ENCODE results near the gene TEAD3.

The TEAD3 gene

GRCh38 chr6:35443341-35444030 is 53.4 kb downstream of the TEAD3 start:
- TF ChIP-seq TAF1 (IDR thresholded peaks at IDR 0.05; ENCODE audit: low read depth) (no peak), CEBPB (IDR thresholded peaks at IDR 0.05) (no peak), TEAD4 (IDR thresholded peaks at IDR 0.05) (0 out of 2 replicates have a peak, but pooled peaks have one; percentile 12), ZBTB7A (IDR thresholded peaks at IDR 0.05; ENCODE audit: low read depth) (peak; percentile 55), REST (IDR thresholded peaks at IDR 0.05; ENCODE audit: low read depth) (no peak), RAD21 (IDR thresholded peaks at IDR 0.05; ENCODE audit: low read depth) (no peak), EGR1 (IDR thresholded peaks at IDR 0.05) (no peak), YY1 (IDR thresholded peaks at IDR 0.05; ENCODE audit: low read depth) (no peak), EP300 (IDR thresholded peaks at IDR 0.05; ENCODE audit: borderline replicate concordance) (no peak), NFIC (IDR thresholded peaks at IDR 0.05) (peak; percentile 30; the same call in 1 of the 2 replicates), TCF12 (IDR thresholded peaks at IDR 0.05; ENCODE audit: low read depth) (no peak)

- TF ChIP-seq CEBPB (IDR thresholded peaks at IDR 0.05) (no peak), YY1 (IDR thresholded peaks at IDR 0.05; ENCODE audit: low read depth) (no peak), MAX (IDR thresholded peaks at IDR 0.05) (no peak), TEAD4 (IDR thresholded peaks at IDR 0.05) (no peak), REST (IDR thresholded peaks at IDR 0.05; ENCODE audit: low read depth) (no peak), CREB1 (IDR thresholded peaks at IDR 0.05; ENCODE audit: low read depth) (no peak), NFIC (IDR thresholded peaks at IDR 0.05) (no peak), RAD21 (IDR thresholded peaks at IDR 0.05; ENCODE audit: low read depth) (no peak), EGR1 (IDR thresholded peaks at IDR 0.05) (no peak), TCF12 (IDR thresholded peaks at IDR 0.05; ENCODE audit: low read depth) (no peak)
Observed at GRCh38 chr6:35442693-35443092, 54.2 kb downstream of the TEAD3 start.

- no peak for TF ChIP-seq EGR1 (IDR thresholded peaks at IDR 0.05)
- no peak for TF ChIP-seq RAD21 (IDR thresholded peaks at IDR 0.05; ENCODE audit: low read depth)
- no peak for TF ChIP-seq FOXM1 (IDR thresholded peaks at IDR 0.05; ENCODE audit: borderline replicate concordance, low read depth)
- no peak for TF ChIP-seq EP300 (IDR thresholded peaks at IDR 0.05; ENCODE audit: borderline replicate concordance)
- TF ChIP-seq TEAD4 (IDR thresholded peaks at IDR 0.05), result no peak
- TF ChIP-seq NFIC (IDR thresholded peaks at IDR 0.05), result no peak
- no peak for TF ChIP-seq TCF12 (IDR thresholded peaks at IDR 0.05; ENCODE audit: low read depth)
- TF ChIP-seq MAX (IDR thresholded peaks at IDR 0.05), result no peak
- no peak for TF ChIP-seq REST (IDR thresholded peaks at IDR 0.05; ENCODE audit: low read depth)
- TF ChIP-seq CEBPB (IDR thresholded peaks at IDR 0.05), result no peak
- TF ChIP-seq YY1 (IDR thresholded peaks at IDR 0.05; ENCODE audit: low read depth), result no peak
- no peak for TF ChIP-seq TAF1 (IDR thresholded peaks at IDR 0.05; ENCODE audit: low read depth)
- TF ChIP-seq USF1 (IDR thresholded peaks at IDR 0.05), result no peak
- TF ChIP-seq CREB1 (IDR thresholded peaks at IDR 0.05; ENCODE audit: low read depth), result no peak
- no peak for TF ChIP-seq ZBTB7A (IDR thresholded peaks at IDR 0.05; ENCODE audit: low read depth)
Observed at GRCh38 chr6:35441642-35442041, 55.2 kb downstream of the TEAD3 start.

GRCh38 chr6:35441205-35441604 is 55.7 kb downstream of the TEAD3 start:
- TF ChIP-seq CREB1 (IDR thresholded peaks at IDR 0.05; ENCODE audit: low read depth), result no peak
- no peak for TF ChIP-seq FOXM1 (IDR thresholded peaks at IDR 0.05; ENCODE audit: borderline replicate concordance, low read depth)
- no peak for TF ChIP-seq TAF1 (IDR thresholded peaks at IDR 0.05; ENCODE audit: low read depth)
- TF ChIP-seq CEBPB (IDR thresholded peaks at IDR 0.05), result no peak
- TF ChIP-seq USF1 (IDR thresholded peaks at IDR 0.05), result no peak
- TF ChIP-seq EP300 (IDR thresholded peaks at IDR 0.05; ENCODE audit: borderline replicate concordance), result no peak
- no peak for TF ChIP-seq MAX (IDR thresholded peaks at IDR 0.05)
- TF ChIP-seq REST (IDR thresholded peaks at IDR 0.05; ENCODE audit: low read depth), result no peak
- no peak for TF ChIP-seq NFIC (IDR thresholded peaks at IDR 0.05)
- no peak for TF ChIP-seq TEAD4 (IDR thresholded peaks at IDR 0.05)
- no peak for TF ChIP-seq RAD21 (IDR thresholded peaks at IDR 0.05; ENCODE audit: low read depth)
- TF ChIP-seq ZBTB7A (IDR thresholded peaks at IDR 0.05; ENCODE audit: low read depth), result no peak
